Ishikawa (cell line): ENCODE data around the gene RAPGEF4.

Experiments used
- CEBPB ChIP-seq: IDR thresholded peaks from 2 replicates; pipeline ENCODE4 v1.6.1; 2012
- CREB1 ChIP-seq: IDR thresholded peaks from 2 replicates; pipeline ENCODE4 v1.6.1; 2012; ENCODE audit warnings: low read depth
- EGR1 ChIP-seq: IDR thresholded peaks from 2 replicates; pipeline ENCODE4 v1.6.1; 2012
- EP300 ChIP-seq: IDR thresholded peaks from 2 replicates; pipeline ENCODE4 v1.6.1; 2012; ENCODE audit warnings: borderline replicate concordance
- FOXM1 ChIP-seq: IDR thresholded peaks from 2 replicates; pipeline ENCODE4 v1.6.1; 2012; ENCODE audit warnings: low read depth, borderline replicate concordance
- MAX ChIP-seq: IDR thresholded peaks from 2 replicates; pipeline ENCODE4 v1.6.1; 2012
- NFIC ChIP-seq: IDR thresholded peaks from 2 replicates; pipeline ENCODE4 v1.6.1; 2012
- RAD21 ChIP-seq: IDR thresholded peaks from 2 replicates; pipeline ENCODE4 v1.6.1; 2012; ENCODE audit warnings: low read depth
- TAF1 ChIP-seq: IDR thresholded peaks from 2 replicates; pipeline ENCODE4 v1.6.1; 2012; ENCODE audit warnings: low read depth, mild to moderate bottlenecking
- TCF12 ChIP-seq: IDR thresholded peaks from 2 replicates; pipeline ENCODE4 v1.6.1; 2012; ENCODE audit warnings: low read depth
- TEAD4 ChIP-seq: IDR thresholded peaks from 2 replicates; pipeline ENCODE4 v1.6.1; 2012
- USF1 ChIP-seq: IDR thresholded peaks from 2 replicates; pipeline ENCODE4 v1.6.1; 2012
- YY1 ChIP-seq: IDR thresholded peaks from 2 replicates; pipeline ENCODE4 v1.6.1; 2012; ENCODE audit warnings: low read depth
- ZBTB7A ChIP-seq: IDR thresholded peaks from 2 replicates; pipeline ENCODE4 v1.6.1; 2012; ENCODE audit warnings: low read depth
- TF ChIP-seq, protein P1 (sequence below): IDR thresholded peaks from 2 replicates; pipeline ENCODE4 v1.6.1; 2012; ENCODE audit warnings: low read depth, mild to moderate bottlenecking

Gene RAPGEF4

GRCh38 chr2:173048522-173048896 lies 312.9 kb downstream of the RAPGEF4 start:
- TF ChIP-seq YY1 (no peak), EP300 (no peak), ZBTB7A (no peak), USF1 (no peak), RAD21 (no peak), TEAD4 (no peak), TAF1 (no peak), FOXM1 (no peak), MAX (no peak), CEBPB (no peak), EGR1 (no peak), CREB1 (no peak)
- TF ChIP-seq, protein P1, sequence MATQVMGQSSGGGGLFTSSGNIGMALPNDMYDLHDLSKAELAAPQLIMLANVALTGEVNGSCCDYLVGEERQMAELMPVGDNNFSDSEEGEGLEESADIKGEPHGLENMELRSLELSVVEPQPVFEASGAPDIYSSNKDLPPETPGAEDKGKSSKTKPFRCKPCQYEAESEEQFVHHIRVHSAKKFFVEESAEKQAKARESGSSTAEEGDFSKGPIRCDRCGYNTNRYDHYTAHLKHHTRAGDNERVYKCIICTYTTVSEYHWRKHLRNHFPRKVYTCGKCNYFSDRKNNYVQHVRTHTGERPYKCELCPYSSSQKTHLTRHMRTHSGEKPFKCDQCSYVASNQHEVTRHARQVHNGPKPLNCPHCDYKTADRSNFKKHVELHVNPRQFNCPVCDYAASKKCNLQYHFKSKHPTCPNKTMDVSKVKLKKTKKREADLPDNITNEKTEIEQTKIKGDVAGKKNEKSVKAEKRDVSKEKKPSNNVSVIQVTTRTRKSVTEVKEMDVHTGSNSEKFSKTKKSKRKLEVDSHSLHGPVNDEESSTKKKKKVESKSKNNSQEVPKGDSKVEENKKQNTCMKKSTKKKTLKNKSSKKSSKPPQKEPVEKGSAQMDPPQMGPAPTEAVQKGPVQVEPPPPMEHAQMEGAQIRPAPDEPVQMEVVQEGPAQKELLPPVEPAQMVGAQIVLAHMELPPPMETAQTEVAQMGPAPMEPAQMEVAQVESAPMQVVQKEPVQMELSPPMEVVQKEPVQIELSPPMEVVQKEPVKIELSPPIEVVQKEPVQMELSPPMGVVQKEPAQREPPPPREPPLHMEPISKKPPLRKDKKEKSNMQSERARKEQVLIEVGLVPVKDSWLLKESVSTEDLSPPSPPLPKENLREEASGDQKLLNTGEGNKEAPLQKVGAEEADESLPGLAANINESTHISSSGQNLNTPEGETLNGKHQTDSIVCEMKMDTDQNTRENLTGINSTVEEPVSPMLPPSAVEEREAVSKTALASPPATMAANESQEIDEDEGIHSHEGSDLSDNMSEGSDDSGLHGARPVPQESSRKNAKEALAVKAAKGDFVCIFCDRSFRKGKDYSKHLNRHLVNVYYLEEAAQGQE, result no peak

GRCh38 chr2:173048897-173049661 lies 313.4 kb downstream of the RAPGEF4 start:
- TF ChIP-seq CEBPB (peak; percentile 90), USF1 (no peak), NFIC (peak; percentile 29; the same call in 1 of the 2 replicates)

DNA sequence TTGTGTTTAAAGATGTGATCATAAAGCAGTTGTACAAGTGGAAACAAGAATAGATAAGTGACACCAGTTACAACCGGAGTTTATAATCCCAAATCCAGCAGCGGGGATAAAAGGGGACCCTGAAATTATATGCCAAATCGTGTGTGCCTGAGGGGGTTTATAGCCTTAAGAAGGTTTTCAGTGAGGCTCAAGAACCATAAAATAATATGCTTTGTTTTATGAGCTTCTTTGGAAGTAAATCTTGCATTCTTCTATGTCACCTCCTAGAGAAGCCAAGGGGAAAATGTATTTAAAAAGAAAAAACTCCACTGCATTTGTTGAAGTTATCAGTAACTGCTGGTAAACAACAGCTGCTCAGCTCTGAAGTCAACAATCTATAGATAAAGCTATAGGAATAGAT lies 314.2 kb downstream of the RAPGEF4 start:
- TF ChIP-seq TEAD4 (no peak), FOXM1 (no peak), TAF1 (no peak)
- TF ChIP-seq, protein P1, result no peak

DNA sequence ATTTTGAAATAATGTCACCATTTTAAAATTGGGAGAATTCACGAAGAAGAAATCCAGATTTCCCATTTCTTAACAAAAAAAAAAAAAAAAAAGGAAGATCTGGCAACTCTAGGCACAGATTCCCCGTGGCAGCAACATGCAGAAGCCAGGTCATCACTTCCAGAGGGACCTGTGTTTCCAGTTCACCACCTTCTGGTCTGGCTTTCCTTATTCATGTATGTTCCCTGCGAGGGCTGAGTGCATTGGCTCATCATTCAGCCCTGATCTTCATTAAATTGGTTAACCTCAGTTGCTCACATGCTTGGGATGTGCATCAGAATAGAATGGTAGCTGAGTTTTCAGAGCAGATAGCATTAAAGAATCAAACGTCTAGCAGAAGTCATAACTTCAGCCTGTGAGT lies 315.0 kb downstream of the RAPGEF4 start:
- TF ChIP-seq ZBTB7A, result no peak
- TF ChIP-seq MAX, result no peak
- TF ChIP-seq TAF1, result no peak
- TF ChIP-seq TCF12, result no peak
- no peak for TF ChIP-seq RAD21
- no peak for TF ChIP-seq NFIC
- no peak for TF ChIP-seq FOXM1
- TF ChIP-seq, protein P1, result no peak
- no peak for TF ChIP-seq CREB1
- TF ChIP-seq CEBPB, result no peak
- no peak for TF ChIP-seq EP300
- TF ChIP-seq EGR1, result no peak
- TF ChIP-seq YY1, result no peak
- TF ChIP-seq TEAD4, result no peak
- TF ChIP-seq USF1, result no peak
